Esophagus mucosa (tissue), 1 donor: ENCODE results near the gene NRP1. TPM values are rescaled to one million over a fixed set of nuclear protein-coding genes. Genes with fewer than 3 reads are reported as not detected.
A peak's percentile ranks its signal among the peaks of the same experiment; 100 is the strongest.

Source experiments
- ATAC-seq: fragments of 200-7000 bp; cut with Tn5 transposase; one replicate; pipeline ENCODE4 v1.9.1; 2020
- total RNA-seq: library from RNA; stranded (reverse); gene quantifications from one replicate; pipeline ENCODE4 v1.2.4, GENCODE V29; 2023
- donor health status: DM: yes; HTN: yes; CAD: no.

The NRP1 gene
- total RNA-seq, 1 donor from 2014 or later: 8.8 TPM

- no peak for ATAC-seq
Measured at GRCh38 chr10:33204031-33204430, 130.4 kb downstream of the NRP1 start.

- ATAC-seq: no peak
Measured at GRCh38 chr10:33201971-33202370, 132.5 kb downstream of the NRP1 start.

- ATAC-seq: no peak
Measured at GRCh38 chr10:33201056-33201780, 133.2 kb downstream of the NRP1 start.

- ATAC-seq: no peak
Measured at GRCh38 chr10:33199731-33200232, 134.7 kb downstream of the NRP1 start.

- ATAC-seq: no peak
Measured at GRCh38 chr10:33198610-33199009, 135.9 kb downstream of the NRP1 start.

- ATAC-seq: no peak
Measured at GRCh38 chr10:33196710-33197491, 137.6 kb downstream of the NRP1 start.

GRCh38 chr10:33196377-33196706, 138.1 kb downstream of the NRP1 start:
- ATAC-seq: no peak

GRCh38 chr10:33195608-33196376, 138.7 kb downstream of the NRP1 start:
- ATAC-seq: no peak

- peak; percentile 75 for ATAC-seq
Measured at GRCh38 chr10:33193701-33194521, 140.6 kb downstream of the NRP1 start.

GRCh38 chr10:33193057-33193700, 141.3 kb downstream of the NRP1 start:
- ATAC-seq: peak; percentile 82

GRCh38 chr10:33192190-33192589, 142.3 kb downstream of the NRP1 start:
- no peak for ATAC-seq

GRCh38 chr10:33190406-33190805, 144.1 kb downstream of the NRP1 start:
- no peak for ATAC-seq

- no peak for ATAC-seq
Measured at GRCh38 chr10:33189808-33190207, 144.7 kb downstream of the NRP1 start.

- ATAC-seq: no peak
Measured at GRCh38 chr10:33189363-33189762, 145.1 kb downstream of the NRP1 start.

GRCh38 chr10:33187427-33187999, 147.0 kb downstream of the NRP1 start:
- no peak for ATAC-seq

- no peak for ATAC-seq
Measured at GRCh38 chr10:33186150-33186549, 148.3 kb downstream of the NRP1 start.

- ATAC-seq: no peak
Measured at GRCh38 chr10:33183655-33184054, 150.8 kb downstream of the NRP1 start.

- no peak for ATAC-seq
Measured at GRCh38 chr10:33180921-33181320, 153.5 kb downstream of the NRP1 start.

- ATAC-seq: no peak
Measured at GRCh38 chr10:33180390-33180789, 154.1 kb downstream of the NRP1 start.

- no peak for ATAC-seq
Measured at GRCh38 chr10:33179067-33179466, 155.4 kb downstream of the NRP1 start.

- ATAC-seq: no peak
Measured at GRCh38 chr10:33178026-33178755, 156.3 kb downstream of the NRP1 start.
